Pancreas (tissue), 10 donors: ENCODE data around the gene SPAG17. TPM values are rescaled to one million over a fixed set of nuclear protein-coding genes. Genes with fewer than 3 reads are reported as not detected.

ENCODE experiments used
- ATAC-seq, 4 donors: fragments of 200-7000 bp; cut with Tn5 transposase; one replicate each; pipeline versions ENCODE4 v1.8.0 to v1.9.1; 2020; ENCODE audit warnings: mild to moderate bottlenecking in 4 of 4, moderate library complexity in 4 of 4
- DNase-seq, 6 donors: peaks; one replicate each; pipeline ENCODE4 v3.0.0-alpha.2; 2020
- FAIRE-seq: peaks from 2 replicates; lab custom pipeline; 2012; peaks lifted over from hg19 to GRCh38; lab: Jason Lieb, UNC
- H3K27ac ChIP-seq, 4 donors: fragments of 200-600 bp; sonication (generic); 1 replicate in 3 of 4; 2 replicates in 1 of 4; pipeline versions ENCODE4 v1.5.0 to v1.8.0; 2020
- H3K27me3 ChIP-seq, 4 donors: fragments of 200-600 bp; one replicate each; pipeline ENCODE4 v1.8.0; 2021
- H3K36me3 ChIP-seq, 3 donors: fragments of 200-600 bp; sonication (generic) in 1 of 3; one replicate each; pipeline versions ENCODE4 v1.5.0 to v1.8.0; 2020 to 2021
- H3K4me1 ChIP-seq, 3 donors: fragments of 200-600 bp; one replicate each; pipeline ENCODE4 v1.8.0; 2021
- H3K4me3 ChIP-seq, 4 donors: fragments of 200-600 bp; sonication (generic) in 2 of 4; one replicate each; pipeline versions ENCODE4 v1.5.0 to v1.8.0; 2020 to 2021
- H3K9me3 ChIP-seq, 4 donors: fragments of 200-600 bp; one replicate each; pipeline ENCODE4 v1.8.0; 2021
- WGBS, 2 donors: extraction: QIAGEN DNeasy Blood & Tissue Kit; methylation state at CpG; one replicate each; pipeline ENCODE4 v1.1.7; 2013; 5-methylcytosine and 5-hydroxymethylcytosine counted together
- intact Hi-C, 3 donors: fragments of 100-400 bp; cut with DNase I; formaldehyde crosslinking; loops; one replicate each; pipeline versions ENCODE4 v1.11.1 to v1.14.2; 2022
- polyA plus RNA-seq, 2 donors: library from polyadenylated mRNA; stranded (reverse); fragments of 200-250 nt; gene quantifications; one replicate each; pipeline ENCODE4 v1.2.3, GENCODE V29; 2013
- total RNA-seq, 6 donors: library from RNA; stranded (reverse); fragmentation: NEBNext Ultra II Directional in 4 of 6; extraction: Animal tissue kit (Norgen Biotek cat#: 25700) in 4 of 6; gene quantifications; one replicate each; pipeline versions ENCODE4 v1.2.1 to v1.2.4, GENCODE V29; 2021 to 2023
- TF ChIP-seq, protein P1 (sequence below), 4 donors: fragments of 200-600 bp; sonication (generic) in 3 of 4; IDR thresholded peaks; one replicate each; pipeline versions ENCODE4 v1.5.0 to v1.8.0; 2021; ENCODE audit warnings: antibody characterized with exemption in 4 of 4
- donor health status: healthy with polysubstance abuse.
- donor health status: DM: no; HTN: no; CAD: no; lungs with moderate emphysema.
- donor health status: DM: no; HTN: no; CAD: no.
- donor health status: control.
- donor health status: control.
- donor health status: Bipolar disorder and iron deficiency.
- donor health status: DM: yes; HTN: yes; CAD: no.
- donor health status: DM: no; HTN: no; CAD: no.
- donor health status: DM: no; HTN: no; CAD: no.
- donor health status: DM: yes; HTN: yes; CAD: no.

The SPAG17 gene
- total and polyA plus RNA-seq, 8 donors: 0.61 to 3.5 (median 1.2) TPM

DNA sequence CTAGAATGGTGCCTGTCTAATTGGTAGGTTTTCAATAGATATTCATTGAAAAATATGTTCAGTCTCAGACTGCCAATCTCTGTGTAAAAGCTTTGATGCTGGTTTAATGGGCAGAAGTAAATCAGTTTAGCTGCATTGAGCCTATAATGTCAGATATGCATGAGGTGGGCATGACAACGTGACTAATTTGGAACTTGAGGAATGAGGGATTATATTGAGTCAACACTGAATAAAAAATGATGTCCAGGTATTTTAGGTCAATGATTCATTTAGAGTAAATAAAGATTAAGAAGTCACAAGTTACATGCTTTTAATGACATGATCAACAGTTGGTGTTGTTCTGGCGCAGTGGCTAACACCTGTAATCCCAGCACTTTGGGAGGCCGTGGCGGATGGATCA lies 252.5 kb downstream of the SPAG17 start:
- Histone ChIP-seq H3K9me3 (no peaks in the 10 kb centered on the region), H3K4me3 (no peak overlapping the region), H3K4me1 (peaks cover 23 to 31% (median 29%) of the 10 kb centered on the region in 3 donors), H3K36me3 (peaks cover 0 to 11% (median 3%) of the 10 kb centered on the region in 3 donors), H3K27me3 (no peaks in the 10 kb centered on the region), H3K27ac (no peak overlapping the region)
- TF ChIP-seq, protein P1, sequence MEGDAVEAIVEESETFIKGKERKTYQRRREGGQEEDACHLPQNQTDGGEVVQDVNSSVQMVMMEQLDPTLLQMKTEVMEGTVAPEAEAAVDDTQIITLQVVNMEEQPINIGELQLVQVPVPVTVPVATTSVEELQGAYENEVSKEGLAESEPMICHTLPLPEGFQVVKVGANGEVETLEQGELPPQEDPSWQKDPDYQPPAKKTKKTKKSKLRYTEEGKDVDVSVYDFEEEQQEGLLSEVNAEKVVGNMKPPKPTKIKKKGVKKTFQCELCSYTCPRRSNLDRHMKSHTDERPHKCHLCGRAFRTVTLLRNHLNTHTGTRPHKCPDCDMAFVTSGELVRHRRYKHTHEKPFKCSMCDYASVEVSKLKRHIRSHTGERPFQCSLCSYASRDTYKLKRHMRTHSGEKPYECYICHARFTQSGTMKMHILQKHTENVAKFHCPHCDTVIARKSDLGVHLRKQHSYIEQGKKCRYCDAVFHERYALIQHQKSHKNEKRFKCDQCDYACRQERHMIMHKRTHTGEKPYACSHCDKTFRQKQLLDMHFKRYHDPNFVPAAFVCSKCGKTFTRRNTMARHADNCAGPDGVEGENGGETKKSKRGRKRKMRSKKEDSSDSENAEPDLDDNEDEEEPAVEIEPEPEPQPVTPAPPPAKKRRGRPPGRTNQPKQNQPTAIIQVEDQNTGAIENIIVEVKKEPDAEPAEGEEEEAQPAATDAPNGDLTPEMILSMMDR (IDR thresholded peaks at IDR 0.05): no peak
- 58 to 65% methylated on average over 4 of the region's 4 CpGs for WGBS, 2 donors
- intact Hi-C loops: no loop called here
- ATAC-seq (no peak), FAIRE-seq (no peak), DNase-seq (peak in 1 of 6 donors; percentile 13)

DNA sequence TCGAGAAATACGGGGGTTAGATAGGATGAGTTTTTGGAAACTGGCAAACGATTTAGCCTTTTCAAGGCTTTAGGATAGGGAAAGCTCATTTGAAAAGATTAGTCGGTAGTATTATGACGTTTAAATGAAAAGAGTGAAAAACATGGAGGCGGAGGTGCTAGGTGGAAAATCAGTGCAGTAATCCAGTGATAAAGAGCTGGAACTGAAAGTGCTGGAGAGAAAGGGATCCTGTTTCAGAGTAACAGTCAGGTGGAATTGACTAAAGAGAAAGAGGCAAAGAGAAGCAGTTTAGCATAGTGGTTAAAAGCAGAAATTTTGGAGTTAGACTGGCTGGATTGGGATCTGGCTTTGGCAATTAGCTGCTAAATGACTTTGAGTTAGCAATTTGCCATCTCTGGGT lies 254.5 kb downstream of the SPAG17 start:
- H3K27ac ChIP-seq: peak overlapping the region in 2 of 4 donors; percentile 81 to 90
- H3K27me3 ChIP-seq: no peaks in the 10 kb centered on the region
- WGBS, 2 donors: 1 to 2% methylated on average over 6 of the region's 6 CpGs
- H3K4me1 ChIP-seq: peaks cover 30 to 34% (median 32%) of the 10 kb centered on the region in 3 donors
- FAIRE-seq: no peak
- intact Hi-C loops: no loop called here
- peaks cover 0 to 11% (median 3%) of the 10 kb centered on the region in 3 donors for H3K36me3 ChIP-seq
- peak in 1 of 4 donors; percentile 9 for ATAC-seq
- H3K4me3 ChIP-seq: peak overlapping the region; percentile 87 to 96 (median 90)
- no peak for DNase-seq
- TF ChIP-seq, protein P1 (IDR thresholded peaks at IDR 0.05): no peak
- H3K9me3 ChIP-seq: no peaks in the 10 kb centered on the region

DNA sequence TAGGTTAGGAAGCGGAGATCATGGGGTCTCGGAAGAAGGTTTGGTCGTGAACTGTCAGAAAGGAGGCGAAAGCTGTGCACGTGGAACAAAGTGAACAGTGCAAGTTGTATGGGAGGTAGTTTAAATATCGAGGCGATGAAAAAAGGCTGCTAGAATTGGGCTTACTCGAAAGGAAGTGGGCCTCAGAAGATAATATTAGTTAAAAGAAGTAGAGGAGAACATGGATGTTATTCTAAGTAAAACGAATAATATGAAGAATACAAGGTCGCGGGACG lies 254.9 kb downstream of the SPAG17 start:
- no peaks in the 10 kb centered on the region for H3K27me3 ChIP-seq
- FAIRE-seq (no peak), ATAC-seq (no peak), DNase-seq (no peak)
- peak overlapping the region in 3 of 4 donors; percentile 65 to 90 (median 81) for H3K27ac ChIP-seq
- intact Hi-C loops: no loop called here
- peak overlapping the region; percentile 87 to 96 (median 90) for H3K4me3 ChIP-seq
- no peaks in the 10 kb centered on the region for H3K9me3 ChIP-seq
- WGBS, 2 donors: 0% methylated on average over 12 of the region's 12 CpGs
- TF ChIP-seq, protein P1 (IDR thresholded peaks at IDR 0.05): no peak
- H3K36me3 ChIP-seq: peaks cover 0 to 7% (median 3%) of the 10 kb centered on the region in 3 donors
- H3K4me1 ChIP-seq: peaks cover 30 to 34% (median 32%) of the 10 kb centered on the region in 3 donors

DNA sequence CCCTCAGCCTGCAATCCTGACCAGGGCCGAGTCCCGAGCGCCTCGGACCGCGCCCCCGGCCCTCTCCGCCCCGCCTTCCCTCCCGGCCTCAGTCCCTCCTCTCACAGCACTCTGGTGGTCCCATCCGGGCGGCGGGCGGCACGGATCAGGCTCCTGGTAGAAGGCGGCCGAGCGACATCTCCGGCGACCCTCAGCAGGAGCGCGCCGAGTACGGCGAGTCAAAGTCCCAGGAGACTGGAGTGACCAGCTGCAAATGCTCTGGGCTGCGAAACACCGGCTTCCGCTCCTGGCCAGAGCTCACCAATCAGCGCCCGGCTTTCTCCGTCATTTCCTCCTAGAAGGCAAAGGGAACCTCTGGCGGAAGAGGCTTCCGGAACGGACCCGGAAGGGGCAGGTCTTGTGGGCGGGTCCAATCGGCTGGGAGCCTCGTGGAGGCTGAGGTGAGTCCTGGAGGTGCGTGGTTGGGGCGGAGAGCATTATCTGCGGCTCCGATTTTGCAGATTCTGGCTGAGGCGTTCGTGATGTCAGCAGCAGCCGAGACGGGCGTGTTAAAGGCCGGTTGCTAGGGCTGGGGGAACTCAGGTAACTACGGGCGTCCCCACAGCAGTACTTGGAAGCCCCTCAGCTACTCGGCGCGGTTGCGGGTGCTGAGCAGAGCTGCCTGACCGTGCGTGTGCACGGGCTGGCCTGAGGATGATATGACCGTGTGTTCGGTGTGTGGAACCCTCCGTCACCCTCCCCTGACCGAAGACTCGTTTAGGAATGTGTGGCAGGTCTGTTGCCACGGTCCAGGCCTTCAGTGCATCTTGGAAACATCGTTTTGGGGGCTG lies 255.5 kb downstream of the SPAG17 start, which contains the start of the genes GDAP2 and WDR3:
Gene GDAP2, minus strand, starts transcription at position 279 of the 830 bp plus-strand sequence. CDS start 9,264 bp downstream, outside the sequence.
Gene WDR3, plus strand, starts transcription at position 397 of the 830 bp plus-strand sequence. CDS start 3,581 bp downstream, outside the sequence.
- WGBS, 2 donors: 0% methylated on average over 60 to 64 of the region's 64 CpGs
- Histone ChIP-seq H3K27ac (peak within 1 kb of the TSS; percentile 65 to 90 (median 81)), H3K27me3 (no peaks in the 10 kb centered on the region), H3K4me1 (peaks cover 30 to 34% (median 32%) of the 10 kb centered on the region in 3 donors), H3K9me3 (no peaks in the 10 kb centered on the region), H3K4me3 (peak within 1 kb of the TSS; percentile 87 to 96 (median 90)), H3K36me3 (peaks cover 0 to 2% (median 2%) of the 10 kb centered on the region in 3 donors)
- TF ChIP-seq, protein P1 (IDR thresholded peaks at IDR 0.05): no peak
- FAIRE-seq (peak; percentile 56), DNase-seq (peak; percentile 93 to 98 (median 96)), ATAC-seq (peak; percentile 95 to 98 (median 97))
- intact Hi-C loops: no loop called here
